ENCODE data around the gene DBX1.
A peak's percentile ranks its signal among the peaks of the same experiment; 100 is the strongest.

Gene DBX1

GRCh38 chr11:20193307-20193706 lies 33.0 kb upstream of the DBX1 start:
- no peak overlapping the region for H3K9ac ChIP-seq (ENCODE audit: low read depth in 1 of 2, low read length in 2 of 2)
- no peaks in the 10 kb centered on the region for H3K27me3 ChIP-seq (ENCODE audit: control insufficient read depth in 1 of 2, insufficient read depth in 2 of 2, low read length in 2 of 2)
- no peaks in the 10 kb centered on the region for H3K36me3 ChIP-seq (ENCODE audit: control insufficient read depth in 1 of 2, insufficient read depth in 2 of 2, low read length in 2 of 2)
- H3K27ac ChIP-seq (ENCODE audit: low read depth, low read length), result no peak overlapping the region
- no peaks in the 10 kb centered on the region for H3K9me3 ChIP-seq (ENCODE audit: control insufficient read depth in 1 of 2, low read length in 2 of 2)
- H3K4me3 ChIP-seq (ENCODE audit: low read depth in 1 of 2, low read length in 2 of 2), result no peak overlapping the region
- H3K4me1 ChIP-seq (ENCODE audit: control insufficient read depth in 1 of 2, insufficient read depth in 2 of 2, low read length in 2 of 2), result no peaks in the 10 kb centered on the region

- H3K9ac ChIP-seq (ENCODE audit: low read depth in 1 of 2, low read length in 2 of 2), result no peak overlapping the region
- H3K27me3 ChIP-seq (ENCODE audit: control insufficient read depth in 1 of 2, insufficient read depth in 2 of 2, low read length in 2 of 2), result no peaks in the 10 kb centered on the region
- H3K9me3 ChIP-seq (ENCODE audit: control insufficient read depth in 1 of 2, low read length in 2 of 2), result no peaks in the 10 kb centered on the region
- H3K27ac ChIP-seq (ENCODE audit: low read depth, low read length), result no peak overlapping the region
- no peaks in the 10 kb centered on the region for H3K4me1 ChIP-seq (ENCODE audit: control insufficient read depth in 1 of 2, insufficient read depth in 2 of 2, low read length in 2 of 2)
- no peaks in the 10 kb centered on the region for H3K36me3 ChIP-seq (ENCODE audit: control insufficient read depth in 1 of 2, insufficient read depth in 2 of 2, low read length in 2 of 2)
- no peak overlapping the region for H3K4me3 ChIP-seq (ENCODE audit: low read depth in 1 of 2, low read length in 2 of 2)
Measured at GRCh38 chr11:20192641-20193040, 32.4 kb upstream of the DBX1 start.

- Histone ChIP-seq H3K9ac (ENCODE audit: low read depth in 1 of 2, low read length in 2 of 2) (no peak overlapping the region), H3K36me3 (ENCODE audit: control insufficient read depth in 1 of 2, insufficient read depth in 2 of 2, low read length in 2 of 2) (no peaks in the 10 kb centered on the region), H3K4me1 (ENCODE audit: control insufficient read depth in 1 of 2, insufficient read depth in 2 of 2, low read length in 2 of 2) (no peaks in the 10 kb centered on the region), H3K27ac (ENCODE audit: low read depth, low read length) (no peak overlapping the region), H3K4me3 (ENCODE audit: low read depth in 1 of 2, low read length in 2 of 2) (no peak overlapping the region), H3K9me3 (ENCODE audit: control insufficient read depth in 1 of 2, low read length in 2 of 2) (no peaks in the 10 kb centered on the region), H3K27me3 (ENCODE audit: control insufficient read depth in 1 of 2, insufficient read depth in 2 of 2, low read length in 2 of 2) (no peaks in the 10 kb centered on the region)
Measured at GRCh38 chr11:20192151-20192550, 31.9 kb upstream of the DBX1 start.

GRCh38 chr11:20178976-20179375 lies 18.7 kb upstream of the DBX1 start:
- H3K4me1 ChIP-seq (ENCODE audit: control insufficient read depth in 1 of 2, insufficient read depth in 2 of 2, low read length in 2 of 2), result no peaks in the 10 kb centered on the region
- H3K27ac ChIP-seq (ENCODE audit: low read depth, low read length), result no peak overlapping the region
- peaks cover 0 to 3% of the 10 kb centered on the region in 2 donors for H3K27me3 ChIP-seq (ENCODE audit: control insufficient read depth in 1 of 2, insufficient read depth in 2 of 2, low read length in 2 of 2)
- no peak overlapping the region for H3K9ac ChIP-seq (ENCODE audit: low read depth in 1 of 2, low read length in 2 of 2)
- H3K36me3 ChIP-seq (ENCODE audit: control insufficient read depth in 1 of 2, insufficient read depth in 2 of 2, low read length in 2 of 2), result no peaks in the 10 kb centered on the region
- peaks cover 0 to 4% of the 10 kb centered on the region in 2 donors for H3K9me3 ChIP-seq (ENCODE audit: control insufficient read depth in 1 of 2, low read length in 2 of 2)
- no peak overlapping the region for H3K4me3 ChIP-seq (ENCODE audit: low read depth in 1 of 2, low read length in 2 of 2)

GRCh38 chr11:20177136-20177535 lies 16.9 kb upstream of the DBX1 start:
- H3K27me3 ChIP-seq (ENCODE audit: control insufficient read depth in 1 of 2, insufficient read depth in 2 of 2, low read length in 2 of 2), result peaks cover 0 to 3% of the 10 kb centered on the region in 2 donors
- H3K9me3 ChIP-seq (ENCODE audit: control insufficient read depth in 1 of 2, low read length in 2 of 2), result peaks cover 0 to 3% of the 10 kb centered on the region in 2 donors
- no peak overlapping the region for H3K27ac ChIP-seq (ENCODE audit: low read depth, low read length)

GRCh38 chr11:20172721-20173447 lies 12.6 kb upstream of the DBX1 start:
- no peak overlapping the region for H3K27ac ChIP-seq (ENCODE audit: low read depth, low read length)
- no peak overlapping the region for H3K4me3 ChIP-seq (ENCODE audit: low read depth in 1 of 2, low read length in 2 of 2)
- peaks cover 3 to 4% of the 10 kb centered on the region in 2 donors for H3K27me3 ChIP-seq (ENCODE audit: control insufficient read depth in 1 of 2, insufficient read depth in 2 of 2, low read length in 2 of 2)
- peaks cover 0 to 9% of the 10 kb centered on the region in 2 donors for H3K9me3 ChIP-seq (ENCODE audit: control insufficient read depth in 1 of 2, low read length in 2 of 2)
- H3K9ac ChIP-seq (ENCODE audit: low read depth in 1 of 2, low read length in 2 of 2), result no peak overlapping the region
- no peaks in the 10 kb centered on the region for H3K36me3 ChIP-seq (ENCODE audit: control insufficient read depth in 1 of 2, insufficient read depth in 2 of 2, low read length in 2 of 2)
- H3K4me1 ChIP-seq (ENCODE audit: control insufficient read depth in 1 of 2, insufficient read depth in 2 of 2, low read length in 2 of 2), result no peaks in the 10 kb centered on the region

More at GRCh38 chr11:20177136-20177535, 16.9 kb upstream of the DBX1 start:
- H3K4me1 ChIP-seq (ENCODE audit: control insufficient read depth in 1 of 2, insufficient read depth in 2 of 2, low read length in 2 of 2), result no peaks in the 10 kb centered on the region
- no peaks in the 10 kb centered on the region for H3K36me3 ChIP-seq (ENCODE audit: control insufficient read depth in 1 of 2, insufficient read depth in 2 of 2, low read length in 2 of 2)
- no peak overlapping the region for H3K4me3 ChIP-seq (ENCODE audit: low read depth in 1 of 2, low read length in 2 of 2)
- H3K9ac ChIP-seq (ENCODE audit: low read depth in 1 of 2, low read length in 2 of 2), result no peak overlapping the region

GRCh38 chr11:20163783-20164481 lies 3.7 kb upstream of the DBX1 start:
- Histone ChIP-seq H3K4me1 (ENCODE audit: control insufficient read depth in 1 of 2, insufficient read depth in 2 of 2, low read length in 2 of 2) (no peaks in the 10 kb centered on the region), H3K9me3 (ENCODE audit: control insufficient read depth in 1 of 2, low read length in 2 of 2) (no peaks in the 10 kb centered on the region), H3K27ac (ENCODE audit: low read depth, low read length) (no peak overlapping the region), H3K36me3 (ENCODE audit: control insufficient read depth in 1 of 2, insufficient read depth in 2 of 2, low read length in 2 of 2) (no peaks in the 10 kb centered on the region), H3K9ac (ENCODE audit: low read depth in 1 of 2, low read length in 2 of 2) (no peak overlapping the region), H3K4me3 (ENCODE audit: low read depth in 1 of 2, low read length in 2 of 2) (peak overlapping the region; percentile 7 to 32), H3K27me3 (ENCODE audit: control insufficient read depth in 1 of 2, insufficient read depth in 2 of 2, low read length in 2 of 2) (peaks cover 63 to 73% of the 10 kb centered on the region in 2 donors)

- no peaks in the 10 kb centered on the region for H3K4me1 ChIP-seq (ENCODE audit: control insufficient read depth in 1 of 2, insufficient read depth in 2 of 2, low read length in 2 of 2)
- no peak overlapping the region for H3K27ac ChIP-seq (ENCODE audit: low read depth, low read length)
- peaks cover 71 to 81% of the 10 kb centered on the region in 2 donors for H3K27me3 ChIP-seq (ENCODE audit: control insufficient read depth in 1 of 2, insufficient read depth in 2 of 2, low read length in 2 of 2)
- H3K9ac ChIP-seq (ENCODE audit: low read depth in 1 of 2, low read length in 2 of 2), result no peak overlapping the region
- no peaks in the 10 kb centered on the region for H3K9me3 ChIP-seq (ENCODE audit: control insufficient read depth in 1 of 2, low read length in 2 of 2)
- H3K4me3 ChIP-seq (ENCODE audit: low read depth in 1 of 2, low read length in 2 of 2), result peak overlapping the region; percentile 7 to 32
- no peaks in the 10 kb centered on the region for H3K36me3 ChIP-seq (ENCODE audit: control insufficient read depth in 1 of 2, insufficient read depth in 2 of 2, low read length in 2 of 2)
Measured at GRCh38 chr11:20162824-20163782, 2.8 kb upstream of the DBX1 start.

- no peaks in the 10 kb centered on the region for H3K36me3 ChIP-seq (ENCODE audit: control insufficient read depth in 1 of 2, insufficient read depth in 2 of 2, low read length in 2 of 2)
- H3K4me1 ChIP-seq (ENCODE audit: control insufficient read depth in 1 of 2, insufficient read depth in 2 of 2, low read length in 2 of 2), result no peaks in the 10 kb centered on the region
- H3K27ac ChIP-seq (ENCODE audit: low read depth, low read length), result no peak overlapping the region
- H3K9me3 ChIP-seq (ENCODE audit: control insufficient read depth in 1 of 2, low read length in 2 of 2), result no peaks in the 10 kb centered on the region
- no peak overlapping the region for H3K4me3 ChIP-seq (ENCODE audit: low read depth in 1 of 2, low read length in 2 of 2)
- H3K9ac ChIP-seq (ENCODE audit: low read depth in 1 of 2, low read length in 2 of 2), result no peak overlapping the region
- H3K27me3 ChIP-seq (ENCODE audit: control insufficient read depth in 1 of 2, insufficient read depth in 2 of 2, low read length in 2 of 2), result peaks cover 74 to 84% of the 10 kb centered on the region in 2 donors
Measured at GRCh38 chr11:20161923-20162744, 1.9 kb upstream of the DBX1 start.

Data from duodenal mucosa (tissue), 2 donors.